ENCODE results near the gene DIP2C. TPM values are rescaled to one million over a fixed set of nuclear protein-coding genes. Genes with fewer than 3 reads are reported as not detected.

The DIP2C gene
- total RNA-seq, 3 donors from 2014 or later = 8.0 to 72.0 (median 8.5) TPM

DNA sequence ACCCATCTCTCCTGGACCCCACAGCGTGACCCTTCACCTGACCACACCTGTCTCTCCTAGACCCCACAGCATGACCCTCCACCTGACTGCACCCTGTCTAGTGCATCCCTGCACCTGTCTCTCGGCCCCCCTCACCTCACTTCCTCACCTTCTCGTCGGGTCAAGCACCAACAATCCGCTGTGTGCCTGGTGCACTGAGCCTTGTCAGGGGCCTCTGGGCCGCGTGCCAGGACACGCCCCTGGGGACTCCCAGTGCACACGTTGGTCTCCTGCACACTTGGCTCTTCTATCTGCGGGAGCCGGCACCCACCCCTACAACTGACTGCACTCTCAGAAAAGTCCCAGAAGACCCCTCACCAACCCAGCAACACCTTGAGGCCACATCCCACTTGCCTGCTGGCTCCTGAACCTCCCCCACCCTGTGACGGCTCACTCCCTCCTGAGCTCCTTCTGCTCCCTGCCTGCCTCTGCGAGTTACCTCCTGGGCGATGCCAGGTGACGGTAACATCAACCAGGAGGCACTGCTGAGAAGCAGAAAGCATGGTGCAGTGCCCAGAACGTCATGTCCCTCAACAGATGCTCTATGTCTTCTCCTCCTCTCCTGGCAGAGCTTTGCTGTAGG, 147.6 kb downstream of the DIP2C start:
- no peaks in the 10 kb centered on the region for H3K4me1 ChIP-seq (ENCODE audit: low read depth)
- intact Hi-C loops (cut with DNase I, micrococcal nuclease) = no loop called here
- no peaks in the 10 kb centered on the region for H3K9me3 ChIP-seq
- TF ChIP-seq, protein P1, sequence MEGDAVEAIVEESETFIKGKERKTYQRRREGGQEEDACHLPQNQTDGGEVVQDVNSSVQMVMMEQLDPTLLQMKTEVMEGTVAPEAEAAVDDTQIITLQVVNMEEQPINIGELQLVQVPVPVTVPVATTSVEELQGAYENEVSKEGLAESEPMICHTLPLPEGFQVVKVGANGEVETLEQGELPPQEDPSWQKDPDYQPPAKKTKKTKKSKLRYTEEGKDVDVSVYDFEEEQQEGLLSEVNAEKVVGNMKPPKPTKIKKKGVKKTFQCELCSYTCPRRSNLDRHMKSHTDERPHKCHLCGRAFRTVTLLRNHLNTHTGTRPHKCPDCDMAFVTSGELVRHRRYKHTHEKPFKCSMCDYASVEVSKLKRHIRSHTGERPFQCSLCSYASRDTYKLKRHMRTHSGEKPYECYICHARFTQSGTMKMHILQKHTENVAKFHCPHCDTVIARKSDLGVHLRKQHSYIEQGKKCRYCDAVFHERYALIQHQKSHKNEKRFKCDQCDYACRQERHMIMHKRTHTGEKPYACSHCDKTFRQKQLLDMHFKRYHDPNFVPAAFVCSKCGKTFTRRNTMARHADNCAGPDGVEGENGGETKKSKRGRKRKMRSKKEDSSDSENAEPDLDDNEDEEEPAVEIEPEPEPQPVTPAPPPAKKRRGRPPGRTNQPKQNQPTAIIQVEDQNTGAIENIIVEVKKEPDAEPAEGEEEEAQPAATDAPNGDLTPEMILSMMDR (IDR thresholded peaks at IDR 0.05) = no peak
- DNase-seq = no peak
- ATAC-seq = no peak
- H3K36me3 ChIP-seq (ENCODE audit: low read depth) = no peaks in the 10 kb centered on the region
- H3K4me3 ChIP-seq = no peak overlapping the region

DNA sequence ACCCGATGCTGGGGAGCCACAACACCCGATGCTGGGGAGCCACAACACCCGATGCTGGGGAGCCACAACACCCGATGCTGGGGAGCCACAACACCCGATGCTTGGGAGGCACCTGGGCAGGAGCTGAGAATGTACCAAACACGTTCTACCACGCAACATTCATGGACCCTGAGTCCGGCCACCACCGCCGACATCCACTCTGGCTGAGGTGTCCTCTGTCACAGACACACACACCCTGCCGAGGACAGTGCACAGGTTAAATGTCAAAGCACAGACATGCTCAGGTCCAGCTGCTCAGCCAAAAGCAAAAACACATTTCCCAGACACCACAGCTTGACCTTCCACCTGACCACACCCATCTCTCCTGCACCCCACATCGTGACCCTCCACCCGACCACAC, 148.4 kb downstream of the DIP2C start:
- DNase-seq = no peak
- no peak for ATAC-seq

DNA sequence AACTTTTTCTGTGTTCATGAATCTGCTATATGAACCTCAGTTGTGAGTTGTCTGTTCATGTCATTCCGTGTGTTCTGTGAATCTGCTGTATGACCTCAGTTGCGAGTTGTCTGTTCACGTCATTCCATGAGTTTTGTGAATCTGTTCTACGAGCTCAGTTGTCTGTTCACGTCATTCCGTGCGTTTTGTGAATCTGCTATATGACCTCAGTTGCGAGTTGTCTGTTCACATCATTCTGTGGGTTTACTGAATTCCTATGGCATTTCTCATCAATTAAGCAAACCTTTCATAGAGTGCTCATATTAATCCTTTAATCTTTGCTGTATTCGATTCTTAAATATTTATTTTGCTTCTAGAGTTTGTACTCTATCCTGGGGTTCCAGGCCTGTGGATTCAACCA, 150.6 kb downstream of the DIP2C start:
- H3K9me3 ChIP-seq = no peaks in the 10 kb centered on the region
- H3K4me1 ChIP-seq (ENCODE audit: low read depth) = no peaks in the 10 kb centered on the region
- no peak overlapping the region for H3K4me3 ChIP-seq
- TF ChIP-seq, protein P1 (IDR thresholded peaks at IDR 0.05) = no peak
- no peak for ATAC-seq
- H3K36me3 ChIP-seq (ENCODE audit: low read depth) = no peaks in the 10 kb centered on the region
- DNase-seq = no peak
- intact Hi-C loops (cut with DNase I, micrococcal nuclease) = no loop called here

More for the DNA sequence above, 148.4 kb downstream of the DIP2C start:
- no peaks in the 10 kb centered on the region for H3K9me3 ChIP-seq
- intact Hi-C loops (cut with DNase I, micrococcal nuclease) = no loop called here
- no peaks in the 10 kb centered on the region for H3K4me1 ChIP-seq (ENCODE audit: low read depth)
- TF ChIP-seq, protein P1 (IDR thresholded peaks at IDR 0.05) = no peak
- H3K4me3 ChIP-seq = no peak overlapping the region
- H3K36me3 ChIP-seq (ENCODE audit: low read depth) = no peaks in the 10 kb centered on the region

DNA sequence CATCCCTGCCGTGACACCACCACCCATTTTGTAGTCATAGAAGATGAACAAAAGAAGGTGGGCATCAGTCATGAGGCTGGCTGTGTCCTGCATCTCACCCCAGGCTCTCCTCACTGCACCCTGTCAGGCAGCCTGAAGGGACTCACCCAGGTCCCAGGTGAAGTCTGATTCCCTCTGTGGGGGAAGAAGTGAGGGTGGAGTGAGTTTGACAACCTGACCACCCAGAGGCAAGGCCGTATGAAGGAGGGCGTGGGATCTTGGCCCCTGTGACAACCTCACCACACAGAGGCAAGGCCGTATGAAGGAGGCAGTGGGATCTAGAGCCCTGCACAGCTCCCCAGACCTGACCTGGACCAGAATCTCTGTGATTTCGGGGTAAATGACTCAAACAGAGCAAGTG, 152.5 kb downstream of the DIP2C start:
- Histone ChIP-seq H3K36me3 (ENCODE audit: low read depth) (no peaks in the 10 kb centered on the region), H3K4me3 (no peak overlapping the region), H3K4me1 (ENCODE audit: low read depth) (no peaks in the 10 kb centered on the region), H3K9me3 (no peaks in the 10 kb centered on the region)
- DNase-seq (no peak), ATAC-seq (no peak)
- intact Hi-C loops (cut with DNase I, micrococcal nuclease) = no loop called here
- TF ChIP-seq, protein P1 (IDR thresholded peaks at IDR 0.05) = no peak

DNA sequence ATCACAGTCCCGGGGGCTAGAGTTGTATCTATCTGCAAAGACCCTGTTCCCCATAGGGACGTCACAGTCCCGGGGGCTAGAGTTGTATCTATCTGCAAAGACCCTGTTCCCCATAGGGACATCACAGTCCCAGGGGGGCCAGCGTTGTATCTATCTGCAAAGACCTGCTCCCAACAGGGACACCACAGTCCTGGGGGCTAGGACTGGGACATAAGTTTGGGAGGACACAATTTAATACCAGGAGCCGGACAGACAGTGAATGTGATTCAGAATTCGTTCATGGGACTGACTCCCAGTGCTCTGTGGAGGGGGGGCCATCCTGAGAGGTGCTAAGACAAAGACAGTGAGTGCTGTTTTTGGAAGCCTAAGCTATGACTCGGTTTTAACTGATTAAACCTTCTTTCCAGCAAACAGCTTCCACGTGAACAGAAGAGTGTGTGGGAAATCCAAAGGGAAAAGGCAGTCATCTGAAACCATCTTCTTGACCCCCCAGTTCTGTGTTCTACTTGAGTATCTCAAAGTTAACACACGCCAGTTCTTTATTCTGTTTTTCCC, 153.0 kb downstream of the DIP2C start:
- H3K4me3 ChIP-seq = no peak overlapping the region
- H3K36me3 ChIP-seq (ENCODE audit: low read depth) = no peaks in the 10 kb centered on the region
- H3K4me1 ChIP-seq (ENCODE audit: low read depth) = no peaks in the 10 kb centered on the region
- TF ChIP-seq, protein P1 (IDR thresholded peaks at IDR 0.05) = no peak
- ATAC-seq = no peak
- intact Hi-C loops (cut with DNase I, micrococcal nuclease) = no loop called here
- DNase-seq = no peak
- H3K9me3 ChIP-seq = no peaks in the 10 kb centered on the region

Measured in mucosa of descending colon (tissue), 3 donors.